Sigmoid colon (tissue), 7 donors: ENCODE data around the gene MYBBP1A. TPM values are rescaled to one million over a fixed set of nuclear protein-coding genes. Genes with fewer than 3 reads are reported as not detected.

Experiments used
- DNase-seq: peaks from one replicate; pipeline ENCODE4 v3.0.0-alpha.2; 2019
- H3K27ac ChIP-seq, 4 donors: fragments of 200-600 bp; sonication (generic); one replicate each; pipeline ENCODE4 v1.5.1; 2016 to 2019; ENCODE audit warnings: mild to moderate bottlenecking in 1 of 4
- H3K27me3 ChIP-seq, 3 donors: fragments of 200-600 bp; sonication (generic); one replicate each; pipeline ENCODE4 v1.5.1; 2019; ENCODE audit warnings: mild to moderate bottlenecking in 1 of 3
- H3K36me3 ChIP-seq, 4 donors: fragments of 200-600 bp; sonication (generic); one replicate each; pipeline ENCODE4 v1.5.1; 2016 to 2019
- H3K4me1 ChIP-seq, 4 donors: fragments of 200-600 bp; sonication (generic); one replicate each; pipeline ENCODE4 v1.5.1; 2017 to 2019
- H3K4me3 ChIP-seq, 4 donors: fragments of 200-600 bp; sonication (generic); one replicate each; pipeline ENCODE4 v1.5.1; 2017 to 2019; ENCODE audit warnings: mild to moderate bottlenecking in 2 of 4, moderate library complexity in 1 of 4
- H3K9me3 ChIP-seq, 4 donors: fragments of 200-600 bp in 3 of 4; sonication (generic) in 3 of 4; one replicate each; pipeline versions ENCODE4 v1.5.1 to v1.6.1; 2013 to 2019
- CTCF ChIP-seq, 4 experiments: fragments of 450-650 bp in 3 of 4; fragments of 200-600 bp in 1 of 4; IDR thresholded peaks; one replicate each; pipeline ENCODE4 v1.5.1; 2016 to 2019; ENCODE audit warnings: antibody characterized with exemption in 4 of 4, mild to moderate bottlenecking in 3 of 4, moderate library complexity in 2 of 4
- EP300 ChIP-seq, 4 donors: sonication (generic); formaldehyde crosslinking; IDR thresholded peaks; one replicate each; pipeline ENCODE4 v1.6.1; 2017; ENCODE audit warnings: antibody characterized with exemption in 4 of 4
- POLR2A ChIP-seq, 2 donors: fragments of 450-650 bp; IDR thresholded peaks; one replicate each; pipeline ENCODE4 v1.6.1; 2016; ENCODE audit warnings: antibody characterized with exemption in 2 of 2, mild to moderate bottlenecking in 2 of 2, moderate library complexity in 2 of 2
- POLR2AphosphoS5 ChIP-seq, 4 donors: sonication (generic); formaldehyde crosslinking; IDR thresholded peaks; one replicate each; pipeline ENCODE4 v1.6.1; 2017; ENCODE audit warnings: antibody characterized with exemption in 4 of 4
- WGBS, 2 donors: extraction: QIAGEN DNeasy Blood & Tissue Kit; methylation state at CpG; one replicate each; pipeline ENCODE4 v1.1.7; 2013; 5-methylcytosine and 5-hydroxymethylcytosine counted together
- intact Hi-C: fragments of 100-400 bp; cut with DNase I; formaldehyde crosslinking; loops from one replicate; pipeline ENCODE4 v1.15.1; 2023
- polyA plus RNA-seq, 3 donors: library from polyadenylated mRNA; stranded (reverse); fragments of 200-250 nt; gene quantifications; one replicate each; pipeline ENCODE4 v1.2.3, GENCODE V29; 2013
- total RNA-seq, 4 donors: library from RNA; depleted of rRNA; stranded (reverse); fragments of >200 nt; gene quantifications; one replicate each; pipeline ENCODE4 v1.1.0, GENCODE V29; 2016
- donor health status: healthy with polysubstance abuse.
- donor health status: Bipolar disorder and iron deficiency.
- donor health status: healthy.

The MYBBP1A gene
- total and polyA plus RNA-seq, 7 donors, result 6.6 to 44.5 (median 25.8) TPM

- WGBS, 2 donors, result 95% methylated on average over 18 of the region's 18 CpGs
- no peaks in the 10 kb centered on the region for H3K9me3 ChIP-seq
- H3K27ac ChIP-seq, result no peak overlapping the region
- no peaks in the 10 kb centered on the region for H3K27me3 ChIP-seq
- H3K36me3 ChIP-seq, result peaks cover 0 to 98% (median 72%) of the 10 kb centered on the region in 4 donors
- TF ChIP-seq CTCF (IDR thresholded peaks at IDR 0.05), result no peak
- intact Hi-C loops, result no loop called here
- peak; percentile 62 for DNase-seq
- H3K4me3 ChIP-seq, result no peak overlapping the region
- no peaks in the 10 kb centered on the region for H3K4me1 ChIP-seq
Measured at GRCh38 chr17:4548061-4548461, 7.1 kb downstream of the MYBBP1A start.

- Histone ChIP-seq H3K27ac (no peak overlapping the region), H3K36me3 (peaks cover 5 to 98% (median 77%) of the 10 kb centered on the region in 4 donors), H3K9me3 (no peaks in the 10 kb centered on the region), H3K4me1 (no peaks in the 10 kb centered on the region), H3K4me3 (no peak overlapping the region), H3K27me3 (no peaks in the 10 kb centered on the region)
- WGBS, 2 donors, result 92 to 93% methylated on average over 17 of the region's 17 CpGs
- TF ChIP-seq EP300 (IDR thresholded peaks at IDR 0.05) (no peak), POLR2A (IDR thresholded peaks at IDR 0.05) (no peak), CTCF (IDR thresholded peaks at IDR 0.05) (no peak), POLR2AphosphoS5 (IDR thresholded peaks at IDR 0.05) (no peak)
- DNase-seq, result no peak
- intact Hi-C loops, result no loop called here
Measured at GRCh38 chr17:4547118-4547906, 7.9 kb downstream of the MYBBP1A start.

DNA sequence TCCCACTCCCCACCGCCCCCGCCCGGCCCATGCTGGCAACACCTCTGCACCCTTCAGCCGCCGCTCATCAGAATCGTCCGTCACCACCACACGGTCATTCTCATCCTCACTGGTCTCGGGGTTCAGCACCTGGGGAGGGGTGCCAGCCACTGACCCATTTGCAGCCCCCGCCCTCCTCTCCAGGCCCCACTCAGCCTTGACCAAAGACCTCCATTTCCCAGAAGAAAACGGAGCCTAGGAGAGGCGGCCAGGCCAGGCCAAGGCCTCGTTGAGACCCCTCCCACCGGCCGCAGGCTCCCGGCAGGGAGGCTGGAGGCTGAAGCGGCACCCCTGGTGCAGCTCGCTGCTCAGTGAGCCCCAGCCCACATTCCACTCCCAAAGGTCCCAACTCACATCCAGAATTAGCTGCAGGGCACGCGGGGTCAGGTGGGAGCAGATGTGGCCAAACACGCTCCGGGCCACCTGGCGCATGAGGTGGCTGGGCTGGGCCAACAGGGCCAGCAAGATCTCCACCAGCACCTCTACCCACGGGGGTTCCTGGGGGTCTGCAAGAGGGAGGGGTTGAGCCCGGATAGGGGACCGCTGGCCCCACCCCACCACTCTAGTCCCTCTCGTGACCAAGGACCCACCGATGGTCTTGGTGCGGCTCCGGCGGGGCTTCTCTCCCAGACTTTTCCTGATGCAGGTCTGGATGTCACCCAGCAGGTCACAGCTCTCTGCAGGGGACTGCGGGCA lies 9.8 kb downstream of the MYBBP1A start:
- 92 to 94% methylated on average over 32 of the region's 32 CpGs for WGBS, 2 donors
- Histone ChIP-seq H3K9me3 (no peaks in the 10 kb centered on the region), H3K4me3 (no peak overlapping the region), H3K36me3 (peaks cover 14 to 98% (median 78%) of the 10 kb centered on the region in 4 donors), H3K4me1 (no peaks in the 10 kb centered on the region), H3K27ac (no peak overlapping the region), H3K27me3 (no peaks in the 10 kb centered on the region)
- DNase-seq, result peak; percentile 59
- TF ChIP-seq POLR2A (IDR thresholded peaks at IDR 0.05) (no peak), CTCF (IDR thresholded peaks at IDR 0.05) (no peak), POLR2AphosphoS5 (IDR thresholded peaks at IDR 0.05) (no peak)
- intact Hi-C loops, result no loop called here

GRCh38 chr17:4544951-4545216 lies 10.3 kb downstream of the MYBBP1A start:
- no peaks in the 10 kb centered on the region for H3K4me1 ChIP-seq
- no peaks in the 10 kb centered on the region for H3K9me3 ChIP-seq
- intact Hi-C loops, result no loop called here
- WGBS, 2 donors, result 91 to 92% methylated on average over 18 of the region's 18 CpGs
- H3K36me3 ChIP-seq, result peaks cover 14 to 98% (median 78%) of the 10 kb centered on the region in 4 donors
- H3K27ac ChIP-seq, result no peak overlapping the region
- TF ChIP-seq POLR2A (IDR thresholded peaks at IDR 0.05) (no peak), CTCF (IDR thresholded peaks at IDR 0.05) (no peak)
- no peak for DNase-seq
- H3K4me3 ChIP-seq, result no peak overlapping the region
- no peaks in the 10 kb centered on the region for H3K27me3 ChIP-seq
